OCI-M1 (cell line): ENCODE results near the gene CEP41.

ENCODE experiments used
- DNase-seq: peaks from one replicate; lab custom pipeline; 2025; lab: John Stamatoyannopoulos, UW

CEP41 gene

GRCh38 chr7:130417213-130417612 is 23.6 kb downstream of the CEP41 start:
- DNase-seq: peak; percentile 5

- no peak for DNase-seq
Measured at GRCh38 chr7:130415006-130415405, 25.8 kb downstream of the CEP41 start.

GRCh38 chr7:130413201-130413600 is 27.6 kb downstream of the CEP41 start:
- no peak for DNase-seq

GRCh38 chr7:130410868-130411541 is 29.8 kb downstream of the CEP41 start:
- DNase-seq: no peak

GRCh38 chr7:130409712-130410072 is 31.1 kb downstream of the CEP41 start:
- no peak for DNase-seq

GRCh38 chr7:130409067-130409711 is 31.6 kb downstream of the CEP41 start:
- no peak for DNase-seq

- DNase-seq: no peak
Measured at GRCh38 chr7:130405003-130405402, 35.8 kb downstream of the CEP41 start.

- DNase-seq: no peak
Measured at GRCh38 chr7:130401578-130401977, 39.2 kb downstream of the CEP41 start.

- no peak for DNase-seq
Measured at GRCh38 chr7:130401101-130401500, 39.7 kb downstream of the CEP41 start.

- no peak for DNase-seq
Measured at GRCh38 chr7:130400120-130400572, 40.7 kb downstream of the CEP41 start.

- no peak for DNase-seq
Measured at GRCh38 chr7:130398526-130399090, 42.2 kb downstream of the CEP41 start.

- DNase-seq: no peak
Measured at GRCh38 chr7:130397758-130398073, 43.1 kb downstream of the CEP41 start.

GRCh38 chr7:130397051-130397757 is 43.6 kb downstream of the CEP41 start:
- DNase-seq: no peak

GRCh38 chr7:130396109-130396508 is 44.7 kb downstream of the CEP41 start:
- no peak for DNase-seq

- no peak for DNase-seq
Measured at GRCh38 chr7:130395421-130395820, 45.4 kb downstream of the CEP41 start.

- DNase-seq: peak; percentile 64
Measured at GRCh38 chr7:130394421-130395195, 46.2 kb downstream of the CEP41 start.

- DNase-seq: no peak
Measured at GRCh38 chr7:130393841-130394411, 46.9 kb downstream of the CEP41 start.

- DNase-seq: no peak
Measured at GRCh38 chr7:130393101-130393561, 47.7 kb downstream of the CEP41 start.

- DNase-seq: no peak
Measured at GRCh38 chr7:130390486-130390885, 50.3 kb downstream of the CEP41 start.

- DNase-seq: no peak
Measured at GRCh38 chr7:130388671-130389070, 52.1 kb downstream of the CEP41 start.

- DNase-seq: no peak
Measured at GRCh38 chr7:130387628-130388403, 53.0 kb downstream of the CEP41 start.
